K562 (cell line): ENCODE measurements around the gene CAPN8. TPM values are rescaled to one million over a fixed set of nuclear protein-coding genes. Genes with fewer than 3 reads are reported as not detected.

ENCODE experiments used
- CHAMP1 ChIP-seq: fragments of 450-650 bp; IDR thresholded peaks from 2 replicates; pipeline ENCODE4 v1.6.1; 2016; ENCODE audit warnings: mild to moderate bottlenecking
- GABPA ChIP-seq: fragments of 200-800 bp; sonication (Bioruptor generic); conservative IDR thresholded peaks from 2 replicates; pipeline ENCODE4 v1.6.1; 2016; ENCODE audit warnings: low read depth, missing genetic modification characterization, missing compliant biosample characterization
- HDAC6 ChIP-seq: IDR thresholded peaks from 2 replicates; pipeline ENCODE4 v1.6.1; 2012; ENCODE audit warnings: low read depth, mild to moderate bottlenecking, control low read depth, inconsistent platforms, low read length, moderate library complexity
- KAT8 ChIP-seq: fragments of 450-650 bp; IDR thresholded peaks from 2 replicates; pipeline ENCODE4 v1.6.1; 2016; ENCODE audit warnings: low read depth, mild to moderate bottlenecking
- KDM2B ChIP-seq: fragments of 250-450 bp; sonication (Bioruptor Pico); IDR thresholded peaks from 2 replicates; pipeline ENCODE4 v1.8.0; 2021; ENCODE audit warnings: mild to moderate bottlenecking, moderate library complexity
- PHF20 ChIP-seq: fragments of 450-650 bp; IDR thresholded peaks from 2 replicates; pipeline ENCODE4 v1.6.1; 2018; ENCODE audit not compliant: partially characterized antibody
- PKNOX1 ChIP-seq: fragments of 450-650 bp; IDR thresholded peaks from 2 replicates; pipeline ENCODE4 v1.6.1; 2016
- PTBP1 ChIP-seq: fragments of 200-400 bp; formaldehyde crosslinking; IDR thresholded peaks from 2 replicates; pipeline ENCODE4 v1.6.1; 2017; ENCODE audit warnings: low read depth, low read length
- SP1 ChIP-seq: sonication (generic); formaldehyde crosslinking; IDR thresholded peaks from 2 replicates; pipeline ENCODE4 v1.8.1; 2022; ENCODE audit warnings: mild to moderate bottlenecking, missing genetic modification reagents
- TEAD2 ChIP-seq: fragments of 450-650 bp; IDR thresholded peaks from 2 replicates; pipeline ENCODE4 v1.6.1; 2016; ENCODE audit warnings: missing genetic modification characterization, control low read depth, missing compliant biosample characterization
- TFAP4 ChIP-seq: sonication (generic); formaldehyde crosslinking; IDR thresholded peaks from 2 replicates; pipeline ENCODE4 v1.8.0; 2022; ENCODE audit warnings: missing genetic modification reagents, mild to moderate bottlenecking, moderate library complexity, borderline replicate concordance
- WHSC1 ChIP-seq: IDR thresholded peaks from one replicate; pipeline ENCODE4 v1.6.1; 2012; ENCODE audit warnings: low read length, control low read depth, inconsistent platforms
- ZBTB33 ChIP-seq: sonication (generic); formaldehyde crosslinking; IDR thresholded peaks from 2 replicates; pipeline ENCODE4 v1.8.1; 2023; ENCODE audit warnings: mild to moderate bottlenecking, missing genetic modification reagents
- polyA plus RNA-seq, 8 experiments: library from polyadenylated mRNA; depleted of rRNA in 4 of 8; stranded (reverse) in 5 of 8; unstranded in 3 of 8; fragments of >200 nt; fragmentation: Nextera tagmentation in 2 of 8; fragmentation: Illumina TruSeq in 1 of 8; extraction: Ambion mirVana in 2 of 8; extraction: Trizol in 1 of 8; gene quantifications; 2 replicates each; pipeline versions ENCODE4 v1.2.1 to v1.2.3, GENCODE V29; 2011 to 2014; ENCODE audit warnings: inconsistent platforms in 1 of 8, missing spikeins in 1 of 8
- total RNA-seq, 7 experiments: library from RNA; depleted of rRNA in 6 of 7; stranded (reverse); fragments of >200 nt in 6 of 7; fragmentation: Illumina TruSeq in 2 of 7; extraction: Trizol in 2 of 7; gene quantifications; 2 replicates each; pipeline versions ENCODE4 v1.2.1 to v1.2.3, GENCODE V29; 2011 to 2021; ENCODE audit warnings: low replicate concordance in 1 of 7

The CAPN8 gene
- total and polyA plus RNA-seq, 9 of the 15 experiments (the other 6 are each of a cell fraction or from before 2014, with no cell fraction given): 0.06 TPM; not detected in 8

GRCh38 chr1:223711747-223712193 lies 46.3 kb upstream of the CAPN8 start (continued):
- TF ChIP-seq SP1 (CRISPR knock-in tag): peak; percentile 59; the same call in 1 of the 2 replicates
- no peak for TF ChIP-seq KDM2B
- TF ChIP-seq WHSC1: no peak
- peak; percentile 56; the same call in 1 of the 2 replicates for TF ChIP-seq CHAMP1
- TF ChIP-seq PKNOX1: 0 out of 2 replicates have a peak, but pooled peaks have one; percentile 5
- TF ChIP-seq HDAC6: no peak
- 0 out of 2 replicates have a peak, but pooled peaks have one; percentile 39 for TF ChIP-seq TEAD2 (tag)
- TF ChIP-seq ZBTB33 (CRISPR knock-in tag): peak; percentile 100
- TF ChIP-seq PHF20: peak; percentile 59
- 0 out of 2 replicates have a peak, but pooled peaks have one; percentile 9 for TF ChIP-seq GABPA (tag)
- peak; percentile 55; the same call in 1 of the 2 replicates for TF ChIP-seq TFAP4
- TF ChIP-seq PTBP1: peak; percentile 93
- no peak for TF ChIP-seq KAT8
